Measurements from ENCODE around the gene CRYBG2.
"Not testable (repeated sequence)": the region's sequence is repeated elsewhere in the genome, so short reads cannot be mapped to it uniquely, and the experiment has no call there.

The CRYBG2 gene

GRCh38 chr1:26337625-26338024, 16.3 kb downstream of the CRYBG2 start:
- TF ChIP-seq, protein P1, sequence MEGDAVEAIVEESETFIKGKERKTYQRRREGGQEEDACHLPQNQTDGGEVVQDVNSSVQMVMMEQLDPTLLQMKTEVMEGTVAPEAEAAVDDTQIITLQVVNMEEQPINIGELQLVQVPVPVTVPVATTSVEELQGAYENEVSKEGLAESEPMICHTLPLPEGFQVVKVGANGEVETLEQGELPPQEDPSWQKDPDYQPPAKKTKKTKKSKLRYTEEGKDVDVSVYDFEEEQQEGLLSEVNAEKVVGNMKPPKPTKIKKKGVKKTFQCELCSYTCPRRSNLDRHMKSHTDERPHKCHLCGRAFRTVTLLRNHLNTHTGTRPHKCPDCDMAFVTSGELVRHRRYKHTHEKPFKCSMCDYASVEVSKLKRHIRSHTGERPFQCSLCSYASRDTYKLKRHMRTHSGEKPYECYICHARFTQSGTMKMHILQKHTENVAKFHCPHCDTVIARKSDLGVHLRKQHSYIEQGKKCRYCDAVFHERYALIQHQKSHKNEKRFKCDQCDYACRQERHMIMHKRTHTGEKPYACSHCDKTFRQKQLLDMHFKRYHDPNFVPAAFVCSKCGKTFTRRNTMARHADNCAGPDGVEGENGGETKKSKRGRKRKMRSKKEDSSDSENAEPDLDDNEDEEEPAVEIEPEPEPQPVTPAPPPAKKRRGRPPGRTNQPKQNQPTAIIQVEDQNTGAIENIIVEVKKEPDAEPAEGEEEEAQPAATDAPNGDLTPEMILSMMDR (conservative IDR thresholded peaks at IDR 0.05; ENCODE audit: low read depth, low read length) = no peak
- DNase-seq (ENCODE audit: low read depth) = no peak

GRCh38 chr1:26337206-26337535, 16.8 kb downstream of the CRYBG2 start:
- DNase-seq (ENCODE audit: low read depth) = no peak
- H3K4me3 ChIP-seq (ENCODE audit: low read length) = no peak overlapping the region
- TF ChIP-seq, protein P1 (conservative IDR thresholded peaks at IDR 0.05; ENCODE audit: low read depth, low read length) = no peak

More at GRCh38 chr1:26337625-26338024, 16.3 kb downstream of the CRYBG2 start:
- H3K4me3 ChIP-seq (ENCODE audit: low read length) = no peak overlapping the region

- H3K4me3 ChIP-seq (ENCODE audit: low read length) = peak overlapping the region; percentile 67
- TF ChIP-seq, protein P1 (conservative IDR thresholded peaks at IDR 0.05; ENCODE audit: low read depth, low read length) = no peak
- no peak for DNase-seq (ENCODE audit: low read depth)
Observed at GRCh38 chr1:26336477-26337205, 17.3 kb downstream of the CRYBG2 start.

DNA sequence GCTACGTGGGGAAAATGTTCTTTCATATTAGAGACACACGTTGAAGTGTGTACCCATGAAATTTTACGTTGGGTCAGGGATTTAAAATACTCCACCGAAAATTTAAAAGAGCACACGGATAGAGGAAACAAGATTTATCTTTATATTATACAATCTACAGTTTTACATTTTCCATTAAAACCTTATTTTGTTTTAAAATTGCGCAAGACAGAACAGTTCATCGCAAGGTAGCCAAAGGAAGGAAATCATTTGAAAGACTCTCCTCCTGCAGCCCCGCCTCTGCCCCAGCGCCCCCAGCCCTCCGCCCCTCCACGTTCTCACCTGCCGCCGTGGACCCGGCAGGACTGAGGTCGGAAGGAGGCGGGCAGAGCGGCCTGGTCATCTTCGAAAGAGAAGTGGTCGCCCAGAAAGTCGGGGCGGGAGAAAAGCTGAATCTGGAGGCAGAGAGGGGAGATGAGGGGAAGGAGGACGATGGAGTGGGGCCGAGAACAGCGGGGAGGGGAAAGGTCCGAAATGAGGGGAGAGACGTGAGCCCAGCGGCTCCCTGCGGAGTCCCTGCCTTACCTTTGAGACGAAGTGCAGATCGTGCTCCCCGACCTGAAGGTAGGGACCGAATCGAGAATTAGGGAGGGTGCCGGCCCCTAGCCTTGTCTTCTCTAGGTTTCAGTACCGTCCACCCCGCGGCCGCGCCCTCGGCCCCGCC, 18.0 kb downstream of the CRYBG2 start:
- TF ChIP-seq, protein P1 (conservative IDR thresholded peaks at IDR 0.05; ENCODE audit: low read depth, low read length) = no peak
- no peak for DNase-seq (ENCODE audit: low read depth)
- peak overlapping the region; percentile 67 for H3K4me3 ChIP-seq (ENCODE audit: low read length)

GRCh38 chr1:26333312-26333711, 20.6 kb downstream of the CRYBG2 start:
- DNase-seq (ENCODE audit: low read depth); H3K4me3 ChIP-seq (ENCODE audit: low read length): not testable (repeated sequence)

DNA sequence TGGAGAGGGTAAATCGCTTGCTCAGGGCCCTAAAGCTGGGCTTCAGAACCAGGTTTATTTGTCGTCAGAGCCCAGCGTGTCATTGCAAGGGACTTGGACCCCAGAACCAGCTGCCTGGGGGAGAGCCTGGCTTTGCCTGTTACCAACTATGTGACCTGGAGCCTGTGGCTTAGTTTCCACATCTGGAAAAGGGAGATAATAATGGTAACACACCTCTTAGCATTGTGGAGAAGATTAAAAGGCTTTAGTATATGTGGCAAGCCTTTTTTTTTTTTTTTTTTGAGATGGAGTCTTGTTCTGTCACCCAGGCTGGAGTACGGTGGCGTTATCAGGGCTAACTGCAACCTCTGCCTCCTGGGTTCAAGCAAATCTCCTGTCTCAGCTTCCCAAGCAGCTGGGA, 23.7 kb downstream of the CRYBG2 start:
- no peak for DNase-seq (ENCODE audit: low read depth)
- TF ChIP-seq, protein P1 (conservative IDR thresholded peaks at IDR 0.05; ENCODE audit: low read depth, low read length) = no peak
- H3K4me3 ChIP-seq (ENCODE audit: low read length) = no peak overlapping the region

DNA sequence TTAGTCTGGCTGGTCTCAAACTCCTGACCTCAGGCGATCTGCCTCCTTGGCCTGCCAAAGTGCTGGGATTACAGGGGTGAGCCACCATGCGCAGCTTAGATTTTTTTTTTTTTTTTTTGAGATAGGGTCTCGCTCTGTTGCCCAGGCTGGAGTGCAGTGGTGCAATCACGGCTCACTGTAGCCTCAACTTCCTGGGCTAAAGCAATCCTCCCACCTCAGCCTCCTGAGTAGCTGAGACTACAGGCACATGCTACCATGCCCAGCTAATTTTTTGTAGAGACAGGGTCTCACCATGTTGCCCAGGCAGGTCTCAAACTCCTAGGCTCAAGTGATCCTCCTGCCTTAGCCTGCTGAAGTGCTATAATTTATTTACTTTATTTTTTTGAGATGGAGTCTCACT, 24.6 kb downstream of the CRYBG2 start:
- DNase-seq (ENCODE audit: low read depth); H3K4me3 ChIP-seq (ENCODE audit: low read length): not testable (repeated sequence)

GRCh38 chr1:26328597-26328996, 25.3 kb downstream of the CRYBG2 start:
- TF ChIP-seq, protein P1 (conservative IDR thresholded peaks at IDR 0.05; ENCODE audit: low read depth, low read length) = no peak
- H3K4me3 ChIP-seq (ENCODE audit: low read length) = no peak overlapping the region
- DNase-seq (ENCODE audit: low read depth) = no peak
